Pancreas (tissue), 10 donors: ENCODE results near the gene IFT57. TPM values are rescaled to one million over a fixed set of nuclear protein-coding genes. Genes with fewer than 3 reads are reported as not detected.
A peak's percentile ranks its signal among the peaks of the same experiment; 100 is the strongest.

Experiments used
- ATAC-seq, 4 donors: fragments of 200-7000 bp; cut with Tn5 transposase; one replicate each; pipeline versions ENCODE4 v1.8.0 to v1.9.1; 2020; ENCODE audit warnings: mild to moderate bottlenecking in 4 of 4, moderate library complexity in 4 of 4
- DNase-seq, 6 donors: peaks; one replicate each; pipeline ENCODE4 v3.0.0-alpha.2; 2020
- FAIRE-seq: peaks from 2 replicates; lab custom pipeline; 2012; peaks lifted over from hg19 to GRCh38; lab: Jason Lieb, UNC
- H3K27ac ChIP-seq, 4 donors: fragments of 200-600 bp; sonication (generic); 1 replicate in 3 of 4; 2 replicates in 1 of 4; pipeline versions ENCODE4 v1.5.0 to v1.8.0; 2020
- H3K27me3 ChIP-seq, 4 donors: fragments of 200-600 bp; one replicate each; pipeline ENCODE4 v1.8.0; 2021
- H3K36me3 ChIP-seq, 3 donors: fragments of 200-600 bp; sonication (generic) in 1 of 3; one replicate each; pipeline versions ENCODE4 v1.5.0 to v1.8.0; 2020 to 2021
- H3K4me1 ChIP-seq, 3 donors: fragments of 200-600 bp; one replicate each; pipeline ENCODE4 v1.8.0; 2021
- H3K4me3 ChIP-seq, 4 donors: fragments of 200-600 bp; sonication (generic) in 2 of 4; one replicate each; pipeline versions ENCODE4 v1.5.0 to v1.8.0; 2020 to 2021
- H3K9me3 ChIP-seq, 4 donors: fragments of 200-600 bp; one replicate each; pipeline ENCODE4 v1.8.0; 2021
- CTCF ChIP-seq, 4 donors: fragments of 200-600 bp; sonication (generic) in 3 of 4; IDR thresholded peaks; one replicate each; pipeline versions ENCODE4 v1.5.0 to v1.8.0; 2021; ENCODE audit warnings: antibody characterized with exemption in 4 of 4
- WGBS, 2 donors: extraction: QIAGEN DNeasy Blood & Tissue Kit; methylation state at CpG; one replicate each; pipeline ENCODE4 v1.1.7; 2013; 5-methylcytosine and 5-hydroxymethylcytosine counted together
- intact Hi-C, 3 donors: fragments of 100-400 bp; cut with DNase I; formaldehyde crosslinking; loops; one replicate each; pipeline versions ENCODE4 v1.11.1 to v1.14.2; 2022
- polyA plus RNA-seq, 2 donors: library from polyadenylated mRNA; stranded (reverse); fragments of 200-250 nt; gene quantifications; one replicate each; pipeline ENCODE4 v1.2.3, GENCODE V29; 2013
- total RNA-seq, 6 donors: library from RNA; stranded (reverse); fragmentation: NEBNext Ultra II Directional in 4 of 6; extraction: Animal tissue kit (Norgen Biotek cat#: 25700) in 4 of 6; gene quantifications; one replicate each; pipeline versions ENCODE4 v1.2.1 to v1.2.4, GENCODE V29; 2021 to 2023
- donor health status: healthy with polysubstance abuse.
- donor health status: DM: no; HTN: no; CAD: no; lungs with moderate emphysema.
- donor health status: DM: no; HTN: no; CAD: no.
- donor health status: control.
- donor health status: control.
- donor health status: Bipolar disorder and iron deficiency.
- donor health status: DM: yes; HTN: yes; CAD: no.
- donor health status: DM: no; HTN: no; CAD: no.
- donor health status: DM: no; HTN: no; CAD: no.
- donor health status: DM: yes; HTN: yes; CAD: no.

The IFT57 gene
- total and polyA plus RNA-seq, 8 donors, result 10.4 to 40.2 (median 30.3) TPM

- FAIRE-seq (no peak), ATAC-seq (no peak), DNase-seq (no peak)
- intact Hi-C loops, result no loop called here
- Histone ChIP-seq H3K27me3 (no peaks in the 10 kb centered on the region), H3K36me3 (no peaks in the 10 kb centered on the region), H3K4me3 (no peak overlapping the region), H3K9me3 (no peaks in the 10 kb centered on the region), H3K4me1 (peaks cover 9 to 12% (median 12%) of the 10 kb centered on the region in 3 donors), H3K27ac (no peak overlapping the region)
- TF ChIP-seq CTCF (IDR thresholded peaks at IDR 0.05), result no peak
- 87 to 89% methylated on average over 1 of the region's 1 CpG for WGBS, 2 donors
Measured at GRCh38 chr3:108228286-108228685, 6.1 kb upstream of the IFT57 start.

- Histone ChIP-seq H3K36me3 (no peaks in the 10 kb centered on the region), H3K4me3 (no peak overlapping the region), H3K4me1 (peaks cover 9 to 14% (median 12%) of the 10 kb centered on the region in 3 donors), H3K9me3 (no peaks in the 10 kb centered on the region), H3K27ac (no peak overlapping the region), H3K27me3 (no peaks in the 10 kb centered on the region)
- intact Hi-C loops, result no loop called here
- 88 to 92% methylated on average over 6 of the region's 6 CpGs for WGBS, 2 donors
- ATAC-seq (no peak), DNase-seq (no peak), FAIRE-seq (no peak)
- no peak for TF ChIP-seq CTCF (IDR thresholded peaks at IDR 0.05)
Measured at GRCh38 chr3:108227131-108227530, 4.9 kb upstream of the IFT57 start.

GRCh38 chr3:108225221-108225620 is 3.0 kb upstream of the IFT57 start:
- no peak overlapping the region for H3K27ac ChIP-seq
- FAIRE-seq (no peak), DNase-seq (no peak), ATAC-seq (no peak)
- no peaks in the 10 kb centered on the region for H3K36me3 ChIP-seq
- TF ChIP-seq CTCF (IDR thresholded peaks at IDR 0.05), result no peak
- H3K4me1 ChIP-seq, result peaks cover 9 to 25% (median 12%) of the 10 kb centered on the region in 3 donors
- H3K27me3 ChIP-seq, result no peaks in the 10 kb centered on the region
- no peaks in the 10 kb centered on the region for H3K9me3 ChIP-seq
- intact Hi-C loops, result no loop called here
- 91 to 100% methylated on average over 1 of the region's 1 CpG for WGBS, 2 donors
- no peak overlapping the region for H3K4me3 ChIP-seq

GRCh38 chr3:108223928-108224327 is 1.7 kb upstream of the IFT57 start:
- Histone ChIP-seq H3K27ac (peak overlapping the region in 3 of 4 donors; percentile 71 to 89 (median 83)), H3K4me1 (peaks cover 12 to 30% (median 14%) of the 10 kb centered on the region in 3 donors), H3K9me3 (no peaks in the 10 kb centered on the region), H3K4me3 (peak overlapping the region in 2 of 4 donors; percentile 70 to 86), H3K27me3 (no peaks in the 10 kb centered on the region), H3K36me3 (no peaks in the 10 kb centered on the region)
- no peak for TF ChIP-seq CTCF (IDR thresholded peaks at IDR 0.05)
- no peak for ATAC-seq
- intact Hi-C loops, result no loop called here
- no peak for DNase-seq
- no peak for FAIRE-seq
- WGBS, 2 donors, result 28 to 29% methylated on average over 4 of the region's 4 CpGs

- Histone ChIP-seq H3K4me3 (peak overlapping the region; percentile 59 to 86 (median 72)), H3K27me3 (no peaks in the 10 kb centered on the region), H3K9me3 (no peaks in the 10 kb centered on the region), H3K4me1 (peaks cover 12 to 30% (median 18%) of the 10 kb centered on the region in 3 donors), H3K36me3 (no peaks in the 10 kb centered on the region), H3K27ac (peak overlapping the region; percentile 71 to 89 (median 84))
- DNase-seq, result no peak
- intact Hi-C loops, result no loop called here
- peak; percentile 59 for FAIRE-seq
- ATAC-seq, result peak; percentile 9 to 16 (median 12)
- 6% methylated on average over 5 of the region's 5 CpGs for WGBS, 2 donors
- no peak for TF ChIP-seq CTCF (IDR thresholded peaks at IDR 0.05)
Measured at GRCh38 chr3:108222853-108223565, 785 bp upstream of the IFT57 start.
